Urinary bladder (tissue), 4 donors: Measurements from ENCODE around the gene ZNF205. TPM values are rescaled to one million over a fixed set of nuclear protein-coding genes. Genes with fewer than 3 reads are reported as not detected.
"Not testable (repeated sequence)": the region's sequence is repeated elsewhere in the genome, so short reads cannot be mapped to it uniquely, and the experiment has no call there.

Experiments used
- DNase-seq: peaks from one replicate; pipeline ENCODE4 v3.0.0-alpha.2; 2015; ENCODE audit errors: extremely low spot score
- H3K27ac ChIP-seq: one replicate; pipeline ENCODE4 v1.5.1; 2013; ENCODE audit warnings: low read depth, mild to moderate bottlenecking, moderate library complexity
- H3K36me3 ChIP-seq: one replicate; pipeline ENCODE4 v1.6.1; 2013; ENCODE audit warnings: mild to moderate bottlenecking, moderate library complexity; ENCODE audit not compliant: insufficient read depth
- H3K4me1 ChIP-seq: one replicate; pipeline ENCODE4 v1.6.1; 2013; ENCODE audit warnings: mild to moderate bottlenecking, moderate library complexity; ENCODE audit not compliant: insufficient read depth
- H3K4me3 ChIP-seq: one replicate; pipeline ENCODE4 v1.5.1; 2013; ENCODE audit warnings: low read depth, low read length
- WGBS: extraction: QIAGEN DNeasy Blood & Tissue Kit; methylation state at CpG from one replicate; pipeline ENCODE4 v1.1.7; 2013; 5-methylcytosine and 5-hydroxymethylcytosine counted together
- polyA plus RNA-seq: library from polyadenylated mRNA; stranded (reverse); fragments of 200-250 nt; gene quantifications from one replicate; pipeline ENCODE4 v1.2.3, GENCODE V29; 2013
- total RNA-seq: library from RNA; depleted of rRNA; stranded (reverse); fragments of >200 nt; gene quantifications from one replicate; pipeline ENCODE4 v1.2.3, GENCODE V29; 2014
- donor health status: healthy with polysubstance abuse.
- donor health status: healthy.

Gene ZNF205
- total RNA-seq = 8.9 TPM
- 16.4 TPM for polyA plus RNA-seq

DNA sequence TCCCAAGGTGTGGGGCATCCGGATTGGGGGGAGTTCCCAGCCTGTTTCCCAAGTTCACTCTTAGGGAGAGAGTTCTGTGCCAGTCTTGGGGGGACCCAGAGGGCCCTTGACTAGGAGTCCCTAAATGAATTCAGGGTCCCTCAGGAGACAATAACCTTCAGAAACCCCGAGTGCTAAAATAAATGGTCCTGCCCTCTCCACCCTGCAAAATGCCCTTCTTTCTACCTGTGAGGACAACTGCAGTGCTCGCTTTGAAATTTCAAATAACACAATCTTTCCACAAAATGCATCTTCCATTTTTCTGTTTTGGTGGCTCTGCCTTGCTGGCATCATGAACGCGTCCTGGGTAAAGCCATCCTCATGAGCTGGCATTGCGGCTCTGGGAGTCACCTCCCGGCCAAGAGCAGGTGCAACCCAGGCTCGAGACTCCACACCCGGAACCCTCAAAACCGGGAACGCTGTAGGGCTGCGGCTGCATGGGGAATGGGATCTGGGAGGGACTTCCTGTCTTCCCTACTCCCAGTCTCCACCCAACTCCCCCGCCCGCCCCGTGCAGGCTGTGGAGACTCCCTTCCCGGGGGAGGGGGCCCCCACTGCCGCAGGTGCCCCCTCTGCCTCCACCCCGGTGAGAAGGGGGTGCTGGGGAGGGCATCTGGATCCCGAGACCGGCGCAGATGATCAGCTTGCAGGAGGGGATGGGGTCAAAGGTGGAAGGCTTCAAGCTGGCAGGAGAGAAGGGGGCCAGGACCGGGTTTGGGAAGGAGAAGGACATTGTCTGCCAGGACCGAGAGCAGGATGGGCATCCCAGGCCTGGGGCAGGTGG is at the start of gene ZNF205:
ZNF205 (plus strand) TSS at position 529 of the 823 bp plus-strand sequence. CDS start 845 bp downstream, outside the sequence.
- Histone ChIP-seq H3K4me1 (no peaks in the 10 kb centered on the region), H3K27ac (no peak within 1 kb of the TSS), H3K36me3 (no peaks in the 10 kb centered on the region), H3K4me3 (peak within 1 kb of the TSS; percentile 60)
- no peak for DNase-seq
- WGBS = 10% methylated on average over 23 of the region's 23 CpGs

- no peak for DNase-seq
- no peak overlapping the region for H3K4me3 ChIP-seq
- peaks cover 2% of the 10 kb centered on the region for H3K4me1 ChIP-seq
- H3K27ac ChIP-seq = no peak overlapping the region
- 92% methylated on average over 8 of the region's 8 CpGs for WGBS
- H3K36me3 ChIP-seq = no peaks in the 10 kb centered on the region
Measured at GRCh38 chr16:3063625-3064386, 48.6 kb upstream of the ZNF205 start.

DNA sequence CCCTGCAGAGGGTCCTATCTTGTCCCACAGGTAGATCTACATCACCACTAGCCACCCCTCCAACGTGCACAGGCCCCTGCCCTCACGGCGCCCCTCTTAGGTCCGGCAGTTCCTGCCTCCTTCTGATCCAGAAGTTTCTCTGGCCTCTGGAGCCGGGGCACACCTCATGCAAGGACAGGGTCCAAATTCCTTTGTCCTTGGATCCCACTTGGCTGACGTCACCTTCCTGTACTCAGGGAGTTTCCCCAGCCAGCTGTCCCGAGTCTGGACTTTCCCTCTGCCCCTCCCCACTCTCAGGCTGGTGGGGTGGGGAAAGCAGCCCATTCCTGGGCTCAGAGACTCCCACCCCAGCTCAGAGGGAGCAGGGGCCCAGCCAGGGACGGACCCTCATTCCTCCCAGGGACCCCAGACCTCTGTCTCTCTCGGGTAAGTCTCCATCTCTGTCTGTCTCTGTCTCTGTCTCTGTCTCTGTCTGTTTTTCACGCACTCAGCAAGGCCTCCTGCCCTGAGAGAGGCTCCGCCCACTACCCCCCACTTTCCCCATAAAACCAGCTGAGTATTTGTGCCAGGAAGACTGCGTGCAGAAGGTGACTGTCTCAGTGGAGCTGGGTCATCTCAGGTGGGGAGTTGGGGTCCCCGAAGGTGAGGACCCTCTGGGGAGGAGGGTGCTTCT is 47.2 kb upstream of the ZNF205 start, which contains the start of gene IL32:
IL32 (plus strand) TSS at position 572 of the 673 bp plus-strand sequence. CDS start 172 bp downstream, outside the sequence.
- no peak for DNase-seq
- peak within 1 kb of the TSS; percentile 33 for H3K4me3 ChIP-seq

DNA sequence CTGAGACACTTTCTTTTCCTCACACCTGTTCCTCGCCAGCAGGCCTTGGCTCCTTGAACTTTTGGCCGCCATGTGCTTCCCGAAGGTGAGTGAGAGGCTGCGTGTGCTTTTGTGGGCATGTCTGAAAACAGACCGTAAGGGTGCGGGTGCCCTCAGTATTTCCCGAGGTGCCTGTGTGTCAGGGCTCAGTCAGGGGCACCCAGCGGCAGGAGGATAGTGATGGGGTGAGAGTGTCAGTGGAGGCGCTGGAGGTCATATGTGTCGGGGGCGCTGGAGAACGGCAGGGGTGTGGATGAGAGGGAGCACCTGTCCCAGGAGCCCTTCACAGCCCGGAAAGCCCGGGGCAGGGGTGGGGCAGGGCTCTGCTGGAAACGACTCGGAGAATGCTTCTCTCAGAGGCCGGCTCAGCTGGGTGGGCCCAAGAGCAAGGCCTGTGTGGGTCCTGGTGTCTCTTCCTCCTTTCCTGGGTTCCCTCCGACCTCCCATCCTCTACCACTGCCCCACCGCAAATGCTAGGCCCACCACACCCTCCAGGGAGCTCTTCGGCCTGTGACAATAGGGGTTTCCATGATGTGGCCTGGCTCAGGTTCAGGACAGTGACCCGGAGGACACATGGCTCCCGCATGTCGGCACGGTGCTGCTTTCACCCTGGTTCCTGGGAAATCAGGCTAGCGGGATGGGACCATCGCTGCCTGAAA is 46.5 kb upstream of the ZNF205 start:
- Histone ChIP-seq H3K4me1 (peaks cover 2% of the 10 kb centered on the region), H3K4me3 (peak overlapping the region; percentile 33), H3K27ac (no peak overlapping the region), H3K36me3 (no peaks in the 10 kb centered on the region)
- no peak for DNase-seq
- 78% methylated on average over 26 of the region's 26 CpGs for WGBS

More for the DNA sequence above, 47.2 kb upstream of the ZNF205 start, which contains the start of gene IL32:
- Histone ChIP-seq H3K27ac (no peak within 1 kb of the TSS), H3K36me3 (no peaks in the 10 kb centered on the region), H3K4me1 (peaks cover 2% of the 10 kb centered on the region)
- WGBS = 49% methylated on average over 13 of the region's 13 CpGs

DNA sequence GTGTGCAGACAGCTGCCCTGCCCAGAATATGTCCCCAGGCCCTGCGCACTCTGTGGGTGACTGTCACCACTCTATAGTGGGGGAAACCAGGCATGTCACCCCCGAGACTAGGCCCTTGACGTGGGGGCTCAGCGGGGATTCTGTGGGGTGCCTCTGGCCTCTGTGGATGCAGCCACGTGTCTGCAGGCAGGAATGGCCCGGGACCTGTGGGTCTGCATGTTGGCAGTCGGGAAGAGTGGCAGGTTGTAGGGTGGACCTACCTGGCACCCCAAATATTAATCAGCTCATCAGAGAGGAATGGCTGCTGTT is 46.0 kb upstream of the ZNF205 start:
- DNase-seq = no peak
- 91% methylated on average over 7 of the region's 7 CpGs for WGBS
- Histone ChIP-seq H3K4me1 (peaks cover 2% of the 10 kb centered on the region), H3K27ac (no peak overlapping the region), H3K36me3 (no peaks in the 10 kb centered on the region), H3K4me3 (peak overlapping the region; percentile 33)

DNA sequence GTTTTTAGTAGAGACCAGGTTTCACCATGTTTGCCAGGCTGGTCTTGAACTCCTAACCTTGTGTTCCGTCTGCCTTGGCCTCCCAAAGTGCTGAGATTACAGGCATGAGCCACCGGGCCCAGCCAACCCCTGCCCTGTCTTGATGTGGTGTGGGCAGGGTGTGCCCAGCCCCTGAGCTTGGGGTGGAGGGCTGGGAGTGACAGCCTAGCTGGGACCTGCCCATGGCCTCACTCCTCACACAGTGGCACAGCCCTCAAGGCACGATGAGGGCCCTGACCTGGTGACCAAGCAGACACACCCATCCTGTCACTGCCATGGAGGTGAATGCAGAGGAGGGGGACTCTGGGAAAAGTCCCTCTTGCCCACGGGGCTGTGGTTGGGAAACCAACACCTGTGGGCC is 43.9 kb upstream of the ZNF205 start:
- DNase-seq = no peak
- Histone ChIP-seq H3K36me3 (no peaks in the 10 kb centered on the region), H3K4me3 (no peak overlapping the region), H3K4me1 (peaks cover 2% of the 10 kb centered on the region), H3K27ac (no peak overlapping the region)
- WGBS = 67% methylated on average over 4 of the region's 4 CpGs

DNA sequence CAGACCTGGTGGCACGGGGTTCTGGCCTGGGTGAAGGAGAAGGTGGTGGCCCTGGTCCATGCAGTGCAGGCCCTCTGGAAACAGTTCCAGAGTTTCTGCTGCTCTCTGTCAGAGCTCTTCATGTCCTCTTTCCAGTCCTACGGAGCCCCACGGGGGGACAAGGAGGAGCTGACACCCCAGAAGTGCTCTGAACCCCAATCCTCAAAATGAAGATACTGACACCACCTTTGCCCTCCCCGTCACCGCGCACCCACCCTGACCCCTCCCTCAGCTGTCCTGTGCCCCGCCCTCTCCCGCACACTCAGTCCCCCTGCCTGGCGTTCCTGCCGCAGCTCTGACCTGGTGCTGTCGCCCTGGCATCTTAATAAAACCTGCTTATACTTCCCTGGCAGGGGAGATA is 43.2 kb upstream of the ZNF205 start:
- WGBS = 79% methylated on average over 10 of the region's 11 CpGs
- not testable (repeated sequence) for H3K36me3 ChIP-seq, H3K4me1 ChIP-seq, H3K27ac ChIP-seq, DNase-seq, H3K4me3 ChIP-seq

GRCh38 chr16:3070608-3071111 is 41.7 kb upstream of the ZNF205 start:
- Histone ChIP-seq H3K4me1 (no peaks in the 10 kb centered on the region), H3K27ac (no peak overlapping the region), H3K4me3 (no peak overlapping the region), H3K36me3 (no peaks in the 10 kb centered on the region)
- 83% methylated on average over 9 of the region's 9 CpGs for WGBS
- DNase-seq = no peak

DNA sequence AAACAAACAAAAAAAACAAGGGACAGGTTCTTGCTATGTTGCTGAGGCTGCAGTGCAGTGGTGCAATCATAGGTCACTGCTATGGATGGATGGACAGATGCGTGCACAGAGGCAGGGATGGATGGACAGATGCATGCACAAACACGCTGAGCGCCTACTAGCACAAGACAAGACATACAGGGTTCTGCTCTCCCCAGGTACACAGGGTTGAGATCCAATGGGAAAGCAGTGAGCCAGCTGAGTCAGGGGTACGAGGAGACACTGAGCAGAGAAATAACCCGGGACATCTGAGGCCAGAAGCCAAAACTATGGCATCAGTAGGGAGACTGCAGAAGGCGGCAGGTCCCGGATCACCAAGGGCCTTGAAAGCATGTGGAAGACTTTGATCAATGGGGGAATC is 40.7 kb upstream of the ZNF205 start:
- no peak overlapping the region for H3K27ac ChIP-seq
- no peaks in the 10 kb centered on the region for H3K4me1 ChIP-seq
- WGBS = 82% methylated on average over 7 of the region's 7 CpGs
- no peaks in the 10 kb centered on the region for H3K36me3 ChIP-seq
- H3K4me3 ChIP-seq = no peak overlapping the region
- DNase-seq = no peak

DNA sequence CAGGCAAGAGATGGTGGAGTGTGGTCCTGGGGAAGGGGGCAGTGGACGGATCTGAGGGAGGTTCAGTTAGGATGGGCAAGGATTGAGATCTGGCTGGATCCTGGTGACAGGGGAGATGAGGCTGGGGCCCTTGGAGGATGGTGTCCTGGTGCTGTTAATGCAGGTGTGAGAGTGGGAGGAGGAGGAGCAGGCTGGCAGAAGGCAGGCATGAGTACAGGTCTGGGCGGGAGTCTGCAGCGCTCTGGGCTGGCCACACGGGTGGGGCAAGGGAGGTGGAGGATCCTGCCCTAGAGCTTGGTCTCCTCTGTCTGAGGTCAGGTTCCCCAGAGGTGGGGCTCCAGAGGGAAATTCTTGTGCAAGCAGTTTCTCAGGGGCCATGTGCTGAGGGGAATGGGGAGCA is 40.2 kb upstream of the ZNF205 start:
- 64% methylated on average over 3 of the region's 4 CpGs for WGBS
- H3K27ac ChIP-seq, DNase-seq, H3K36me3 ChIP-seq, H3K4me1 ChIP-seq, H3K4me3 ChIP-seq: not testable (repeated sequence)

GRCh38 chr16:3072576-3073263 is 39.7 kb upstream of the ZNF205 start:
- 72% methylated on average over 17 of the region's 18 CpGs for WGBS
- not testable (repeated sequence) for DNase-seq, H3K36me3 ChIP-seq, H3K4me1 ChIP-seq, H3K4me3 ChIP-seq, H3K27ac ChIP-seq

GRCh38 chr16:3073448-3073847 is 38.9 kb upstream of the ZNF205 start:
- Histone ChIP-seq H3K27ac (no peak overlapping the region), H3K4me3 (no peak overlapping the region), H3K4me1 (no peaks in the 10 kb centered on the region), H3K36me3 (no peaks in the 10 kb centered on the region)
- 90% methylated on average over 7 of the region's 7 CpGs for WGBS
- DNase-seq = no peak
